Measurements from ENCODE around the gene DNAJC22.

The DNAJC22 gene

DNA sequence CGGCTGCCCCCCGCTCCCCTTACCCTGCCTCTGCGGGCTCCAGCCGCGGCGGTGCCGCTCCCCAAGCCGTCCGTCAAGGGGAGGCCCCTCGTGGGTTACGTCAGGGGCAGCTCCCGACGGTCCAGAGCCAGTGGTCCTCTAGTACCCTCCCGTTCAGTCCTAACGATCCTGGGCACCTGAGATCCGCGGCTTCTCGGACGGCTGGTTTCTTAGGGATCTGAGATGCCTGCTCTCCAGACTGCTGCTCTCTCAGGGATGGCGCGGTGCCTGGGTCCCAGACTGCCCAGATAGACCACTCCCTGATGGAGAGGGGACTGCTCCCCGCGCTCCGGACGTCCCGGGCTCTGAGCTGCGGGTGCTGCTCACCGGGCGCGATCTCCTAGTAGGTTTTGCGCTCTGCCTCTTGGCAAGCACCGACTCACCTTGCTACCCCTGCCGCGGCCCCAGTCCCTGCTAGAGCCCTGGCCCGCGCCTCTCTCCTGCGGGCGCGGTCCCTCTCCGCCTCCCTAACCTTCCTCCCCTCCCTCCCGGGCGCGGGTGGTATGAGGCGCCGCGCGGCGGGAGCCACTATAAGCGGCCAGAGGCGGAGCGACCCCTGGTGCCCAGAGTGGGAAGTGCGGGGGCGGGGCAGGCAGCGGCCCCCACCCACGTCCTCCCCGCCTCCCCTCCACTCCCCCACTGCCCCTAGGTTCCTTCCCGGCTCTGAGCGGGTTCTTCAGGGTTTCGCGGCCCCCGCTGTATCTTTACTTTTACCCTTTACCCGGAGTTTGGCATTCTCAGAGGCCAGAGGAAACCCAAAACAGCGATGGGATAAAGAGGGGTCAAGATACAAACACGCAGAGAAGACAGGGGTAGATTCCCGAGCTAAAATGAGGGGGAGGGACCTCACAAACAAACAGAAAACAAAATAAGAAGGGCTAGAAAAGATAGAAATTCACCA is 9.8 kb upstream of the DNAJC22 start, which contains the start of gene C1QL4:
C1QL4 (minus strand) TSS at position 544 of the 940 bp plus-strand sequence. CDS start 711 bp downstream, outside the sequence.
- TF ChIP-seq, protein P1, sequence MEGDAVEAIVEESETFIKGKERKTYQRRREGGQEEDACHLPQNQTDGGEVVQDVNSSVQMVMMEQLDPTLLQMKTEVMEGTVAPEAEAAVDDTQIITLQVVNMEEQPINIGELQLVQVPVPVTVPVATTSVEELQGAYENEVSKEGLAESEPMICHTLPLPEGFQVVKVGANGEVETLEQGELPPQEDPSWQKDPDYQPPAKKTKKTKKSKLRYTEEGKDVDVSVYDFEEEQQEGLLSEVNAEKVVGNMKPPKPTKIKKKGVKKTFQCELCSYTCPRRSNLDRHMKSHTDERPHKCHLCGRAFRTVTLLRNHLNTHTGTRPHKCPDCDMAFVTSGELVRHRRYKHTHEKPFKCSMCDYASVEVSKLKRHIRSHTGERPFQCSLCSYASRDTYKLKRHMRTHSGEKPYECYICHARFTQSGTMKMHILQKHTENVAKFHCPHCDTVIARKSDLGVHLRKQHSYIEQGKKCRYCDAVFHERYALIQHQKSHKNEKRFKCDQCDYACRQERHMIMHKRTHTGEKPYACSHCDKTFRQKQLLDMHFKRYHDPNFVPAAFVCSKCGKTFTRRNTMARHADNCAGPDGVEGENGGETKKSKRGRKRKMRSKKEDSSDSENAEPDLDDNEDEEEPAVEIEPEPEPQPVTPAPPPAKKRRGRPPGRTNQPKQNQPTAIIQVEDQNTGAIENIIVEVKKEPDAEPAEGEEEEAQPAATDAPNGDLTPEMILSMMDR (IDR thresholded peaks at IDR 0.05; ENCODE audit: insufficient read depth, low read length, poor library complexity, severe bottlenecking) = peak; percentile 98
- no peaks in the 10 kb centered on the region for H3K36me3 ChIP-seq (ENCODE audit: control insufficient read depth, insufficient read depth, low read length)
- peak within 1 kb of the TSS; percentile 35 for H3K4me3 ChIP-seq (replicated peaks; ENCODE audit: low read depth, low read length)
- H3K27me3 ChIP-seq (replicated peaks; ENCODE audit: control insufficient read depth, insufficient read depth, low read length) = peaks cover 3% of the 10 kb centered on the region
- DNase-seq (ENCODE audit: extremely low read depth, insufficient read length) = peak; percentile 83

DNA sequence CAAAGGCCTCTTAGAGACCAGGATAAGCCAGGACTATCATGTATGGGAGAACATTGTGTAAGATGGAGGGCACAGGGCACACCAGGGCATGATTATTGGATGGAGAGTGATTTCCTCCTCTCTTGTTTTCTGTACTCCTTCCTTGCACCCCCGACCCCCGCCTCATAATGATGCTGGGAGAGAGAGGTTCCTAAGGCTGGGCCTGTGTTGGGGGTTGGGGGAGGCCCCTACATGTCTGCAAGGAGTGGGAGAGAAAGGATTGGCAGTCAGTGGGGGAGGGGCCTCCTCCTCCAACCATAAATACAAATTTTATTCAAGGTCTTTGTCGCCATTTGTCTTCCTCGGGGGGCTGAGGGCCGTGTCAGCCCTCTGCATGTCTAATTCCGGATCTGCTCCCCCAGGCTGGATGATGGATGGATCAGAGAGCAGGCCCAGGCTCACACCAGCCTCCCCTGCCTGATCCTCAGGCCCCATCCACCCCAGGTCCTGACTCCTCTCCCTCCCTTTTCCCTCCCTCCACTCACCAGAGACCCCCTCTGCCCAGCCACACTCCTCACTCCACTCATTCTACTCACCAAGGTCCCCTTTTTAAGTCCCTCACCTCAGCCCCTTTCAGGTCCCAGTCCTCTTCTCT is 7.7 kb upstream of the DNAJC22 start:
- TF ChIP-seq, protein P1 (IDR thresholded peaks at IDR 0.05; ENCODE audit: insufficient read depth, low read length, poor library complexity, severe bottlenecking) = no peak
- DNase-seq (ENCODE audit: extremely low read depth, insufficient read length) = no peak
- H3K4me3 ChIP-seq (replicated peaks; ENCODE audit: low read depth, low read length) = no peak overlapping the region
- H3K36me3 ChIP-seq (ENCODE audit: control insufficient read depth, insufficient read depth, low read length) = no peaks in the 10 kb centered on the region
- H3K27me3 ChIP-seq (replicated peaks; ENCODE audit: control insufficient read depth, insufficient read depth, low read length) = peaks cover 4% of the 10 kb centered on the region

DNA sequence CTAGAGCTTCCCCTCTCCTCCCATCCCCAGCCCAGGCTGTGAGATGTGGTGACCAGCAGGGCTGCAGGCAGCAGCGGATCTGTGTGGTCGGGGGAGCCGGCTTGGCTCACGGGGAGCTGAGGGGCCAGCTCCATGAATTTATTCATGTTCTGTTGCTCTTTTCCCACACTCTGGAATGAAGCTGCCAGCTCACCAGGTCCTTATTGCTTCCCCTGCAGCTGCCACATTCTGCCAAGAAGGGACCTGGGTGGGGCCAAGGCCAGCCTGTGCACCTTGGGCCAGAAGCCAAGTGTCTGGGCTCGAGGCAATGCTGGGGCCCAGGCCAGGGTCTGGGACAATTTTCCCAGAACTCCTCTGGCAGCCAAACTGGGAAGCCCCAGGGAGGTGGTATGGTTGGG is 7.2 kb upstream of the DNAJC22 start:
- no peak for DNase-seq (ENCODE audit: extremely low read depth, insufficient read length)
- no peaks in the 10 kb centered on the region for H3K36me3 ChIP-seq (ENCODE audit: control insufficient read depth, insufficient read depth, low read length)
- no peak overlapping the region for H3K4me3 ChIP-seq (replicated peaks; ENCODE audit: low read depth, low read length)
- H3K27me3 ChIP-seq (replicated peaks; ENCODE audit: control insufficient read depth, insufficient read depth, low read length) = peaks cover 4% of the 10 kb centered on the region
- TF ChIP-seq, protein P1 (IDR thresholded peaks at IDR 0.05; ENCODE audit: insufficient read depth, low read length, poor library complexity, severe bottlenecking) = no peak

DNA sequence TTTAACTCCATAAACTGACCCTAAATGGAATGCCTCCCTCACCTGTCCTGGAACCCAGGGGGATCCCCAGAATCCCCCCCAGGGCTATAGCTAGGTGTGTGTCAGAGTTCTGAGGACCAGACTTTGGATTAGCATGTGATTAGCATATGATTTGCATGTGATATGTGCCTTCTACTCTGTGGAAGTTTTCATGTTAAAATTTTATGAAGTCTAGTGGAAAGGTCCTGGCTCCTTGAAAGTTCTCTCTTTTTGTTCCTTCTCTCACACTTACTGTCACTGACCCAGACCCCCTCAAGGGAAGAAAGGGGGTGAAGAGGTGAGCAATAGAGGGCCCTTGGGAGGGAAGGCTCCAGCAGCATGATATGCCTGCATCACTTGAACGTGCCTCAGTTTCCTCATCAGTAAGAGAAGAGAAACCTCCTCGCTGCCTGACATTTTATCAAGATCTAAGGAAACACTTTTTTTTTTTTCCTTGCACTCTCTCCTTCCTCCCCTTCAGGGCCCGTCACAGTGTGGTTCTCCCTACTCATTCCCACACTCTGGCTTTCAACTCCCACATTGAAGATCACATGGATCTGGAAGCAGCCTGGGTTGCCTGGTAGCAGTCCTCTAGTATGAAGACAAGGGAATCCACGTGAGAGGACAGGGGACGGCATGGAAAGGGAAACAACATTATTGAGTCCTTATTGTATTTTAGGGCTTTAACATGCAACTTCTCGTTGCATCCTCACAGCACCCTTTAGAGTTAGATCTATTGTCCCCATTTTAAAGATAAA is 6.4 kb upstream of the DNAJC22 start:
- peaks cover 4% of the 10 kb centered on the region for H3K27me3 ChIP-seq (replicated peaks; ENCODE audit: control insufficient read depth, insufficient read depth, low read length)
- no peak overlapping the region for H3K4me3 ChIP-seq (replicated peaks; ENCODE audit: low read depth, low read length)

More for the DNA sequence above, 6.4 kb upstream of the DNAJC22 start:
- DNase-seq (ENCODE audit: extremely low read depth, insufficient read length) = no peak
- H3K36me3 ChIP-seq (ENCODE audit: control insufficient read depth, insufficient read depth, low read length) = no peaks in the 10 kb centered on the region
- TF ChIP-seq, protein P1 (IDR thresholded peaks at IDR 0.05; ENCODE audit: insufficient read depth, low read length, poor library complexity, severe bottlenecking) = no peak
